C4-2B (cell line): Measurements from ENCODE around the gene NMRK1.

Experiments used
- H3K27ac ChIP-seq: fragments of 450-650 bp; 2 replicates; pipeline ENCODE4 v1.5.1; 2017
- ZFX ChIP-seq: fragments of 450-650 bp; IDR thresholded peaks from 2 replicates; pipeline ENCODE4 v1.6.1; 2017
- TF ChIP-seq, protein P1 (sequence below): fragments of 450-650 bp; conservative IDR thresholded peaks from 2 replicates; pipeline ENCODE4 v1.5.1; 2017; ENCODE audit warnings: mild to moderate bottlenecking

Gene NMRK1

DNA sequence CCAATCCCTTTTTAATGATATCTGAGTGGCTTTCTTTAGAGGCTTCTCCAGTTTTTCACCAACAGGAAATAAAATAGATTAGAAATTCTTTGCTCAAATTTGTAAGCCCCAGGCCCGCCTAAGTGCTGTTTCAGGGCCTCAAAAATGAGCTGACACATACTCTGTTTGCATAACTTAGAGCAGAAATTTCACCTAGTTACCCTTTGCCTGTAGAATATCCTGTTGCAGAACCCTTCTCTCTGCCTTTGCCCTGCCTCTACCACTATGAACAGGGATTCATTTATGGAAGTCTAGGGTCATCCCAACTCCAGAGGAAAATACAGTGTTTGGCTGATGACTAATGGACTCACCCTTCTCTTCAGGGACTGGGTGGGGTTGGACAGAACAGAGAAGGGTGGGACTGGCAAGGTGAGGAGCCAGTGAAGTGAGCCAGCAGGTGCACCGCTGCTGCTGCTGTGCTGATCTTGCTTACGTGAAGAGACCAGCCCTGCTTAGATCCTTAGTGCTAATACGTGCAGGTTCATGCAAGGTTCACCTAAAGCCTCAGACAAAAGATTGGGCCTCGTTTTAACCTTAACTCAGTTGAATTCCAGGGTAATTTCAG is 23.2 kb upstream of the NMRK1 start:
- H3K27ac ChIP-seq, result no peak overlapping the region
- no peak for TF ChIP-seq ZFX
- TF ChIP-seq, protein P1, sequence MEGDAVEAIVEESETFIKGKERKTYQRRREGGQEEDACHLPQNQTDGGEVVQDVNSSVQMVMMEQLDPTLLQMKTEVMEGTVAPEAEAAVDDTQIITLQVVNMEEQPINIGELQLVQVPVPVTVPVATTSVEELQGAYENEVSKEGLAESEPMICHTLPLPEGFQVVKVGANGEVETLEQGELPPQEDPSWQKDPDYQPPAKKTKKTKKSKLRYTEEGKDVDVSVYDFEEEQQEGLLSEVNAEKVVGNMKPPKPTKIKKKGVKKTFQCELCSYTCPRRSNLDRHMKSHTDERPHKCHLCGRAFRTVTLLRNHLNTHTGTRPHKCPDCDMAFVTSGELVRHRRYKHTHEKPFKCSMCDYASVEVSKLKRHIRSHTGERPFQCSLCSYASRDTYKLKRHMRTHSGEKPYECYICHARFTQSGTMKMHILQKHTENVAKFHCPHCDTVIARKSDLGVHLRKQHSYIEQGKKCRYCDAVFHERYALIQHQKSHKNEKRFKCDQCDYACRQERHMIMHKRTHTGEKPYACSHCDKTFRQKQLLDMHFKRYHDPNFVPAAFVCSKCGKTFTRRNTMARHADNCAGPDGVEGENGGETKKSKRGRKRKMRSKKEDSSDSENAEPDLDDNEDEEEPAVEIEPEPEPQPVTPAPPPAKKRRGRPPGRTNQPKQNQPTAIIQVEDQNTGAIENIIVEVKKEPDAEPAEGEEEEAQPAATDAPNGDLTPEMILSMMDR, result no peak

DNA sequence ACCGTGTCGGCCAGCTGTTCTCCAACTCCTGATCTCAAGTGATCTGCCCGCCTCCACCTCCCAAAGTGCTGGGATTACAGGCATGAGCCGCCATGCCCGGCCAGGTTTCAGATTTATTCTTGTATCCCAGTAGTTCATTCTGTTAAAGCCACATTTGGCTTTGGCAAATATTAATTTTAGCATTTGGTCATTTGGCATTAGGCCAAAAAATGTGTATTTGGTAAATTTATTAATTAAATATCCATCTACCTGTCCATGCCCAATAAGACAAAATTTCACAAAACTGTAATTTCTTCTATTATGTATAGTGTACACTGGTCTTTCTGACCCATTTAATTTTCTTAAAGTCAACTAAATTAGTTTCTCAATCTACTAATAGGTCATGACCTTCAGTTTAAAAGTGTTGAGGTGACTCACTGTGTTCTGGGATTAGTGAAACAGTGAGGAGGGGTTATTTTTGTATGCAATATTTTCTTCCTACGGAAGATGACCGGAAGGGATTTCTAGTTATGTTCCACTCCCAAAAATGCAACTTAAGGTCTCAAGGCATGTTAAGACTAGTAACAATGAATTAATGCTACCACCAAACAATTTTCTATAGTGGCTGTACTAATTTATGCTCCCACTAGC is 21.4 kb upstream of the NMRK1 start:
- no peak overlapping the region for H3K27ac ChIP-seq
- TF ChIP-seq ZFX, result no peak
- TF ChIP-seq, protein P1, result no peak

DNA sequence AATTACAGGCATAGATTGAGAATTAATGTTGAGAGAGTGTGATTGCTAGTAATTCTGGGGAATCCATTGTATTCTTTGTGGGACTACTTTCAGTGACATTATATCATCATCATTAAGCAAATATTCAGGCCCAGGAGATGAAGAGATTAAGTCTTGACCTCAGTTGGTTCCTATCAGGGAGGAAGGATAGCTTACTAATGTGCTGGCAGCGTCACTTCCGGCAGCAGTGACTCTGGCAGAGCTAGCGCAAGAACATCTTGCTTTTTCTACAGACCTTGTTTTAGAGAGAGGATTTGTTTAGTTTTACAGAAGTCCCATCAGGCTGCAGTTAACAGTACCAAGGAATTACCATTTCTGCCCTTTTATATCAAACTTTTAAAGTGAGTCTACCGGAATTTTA is 20.6 kb upstream of the NMRK1 start:
- H3K27ac ChIP-seq, result no peak overlapping the region
- TF ChIP-seq, protein P1, result no peak
- TF ChIP-seq ZFX, result no peak

DNA sequence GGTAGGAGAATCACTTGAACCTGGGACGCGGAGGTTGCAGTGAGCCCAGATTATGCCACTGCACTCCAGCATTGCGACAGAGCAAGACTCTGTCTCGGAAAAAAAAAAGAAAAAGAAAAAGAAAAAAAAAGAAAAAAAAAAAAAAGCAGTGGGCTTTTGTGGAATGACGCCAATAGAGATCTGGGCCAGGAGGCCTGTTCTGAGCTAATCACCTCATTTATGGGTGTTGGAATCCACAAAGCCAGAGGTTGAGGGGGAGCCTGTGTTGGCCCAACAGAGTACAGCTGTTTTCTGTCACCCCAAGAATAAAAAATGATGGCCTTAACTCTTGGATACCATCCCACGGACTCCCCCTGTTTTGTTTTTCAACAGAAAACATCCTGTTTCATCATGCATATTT is 18.9 kb upstream of the NMRK1 start:
- no peak for TF ChIP-seq ZFX
- TF ChIP-seq, protein P1, result no peak
- H3K27ac ChIP-seq, result no peak overlapping the region

DNA sequence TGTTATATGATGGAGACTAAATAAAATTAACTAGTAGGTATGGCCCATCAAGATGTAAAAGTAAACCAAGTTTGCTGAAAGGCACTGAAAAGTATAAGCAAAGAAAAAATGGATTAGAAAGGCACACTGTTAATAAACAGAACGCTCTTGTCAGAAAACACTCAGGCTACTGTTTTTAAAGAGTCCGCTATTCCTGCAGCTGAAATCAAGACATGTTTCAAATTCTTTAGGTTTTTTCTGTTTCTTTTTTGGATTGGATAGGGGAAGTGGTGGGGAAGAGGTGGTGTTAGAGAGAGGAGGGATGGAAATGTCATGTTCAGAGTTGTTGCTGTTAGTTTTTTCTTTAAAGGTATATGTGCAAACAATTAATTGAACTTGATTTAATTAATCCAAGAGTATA is 17.9 kb upstream of the NMRK1 start:
- H3K27ac ChIP-seq, result no peak overlapping the region
- TF ChIP-seq ZFX, result no peak
- TF ChIP-seq, protein P1, result no peak

DNA sequence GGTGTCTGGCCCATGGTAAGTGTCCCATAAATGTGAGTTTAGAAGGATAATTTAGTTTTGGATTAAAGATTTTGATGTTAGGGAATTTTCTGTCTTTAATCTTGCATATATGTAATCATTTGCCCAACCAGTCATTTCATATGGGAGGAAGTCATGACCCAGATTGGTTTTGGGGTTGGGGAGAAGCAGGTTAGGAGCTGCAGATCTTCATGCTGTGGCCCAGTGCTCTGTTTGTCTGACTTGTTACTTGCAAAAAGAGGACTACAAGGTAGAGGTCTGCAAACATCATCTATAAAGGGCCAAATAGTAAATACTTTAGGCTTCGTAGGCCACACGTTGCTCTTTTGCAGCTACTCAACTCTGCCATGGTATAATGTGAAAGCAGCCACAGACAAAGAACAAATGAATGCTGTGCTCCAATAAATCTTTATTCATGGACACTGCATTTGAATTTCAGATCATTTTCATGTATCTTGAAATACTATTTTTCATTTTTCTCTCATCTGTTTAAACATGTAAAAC is 17.1 kb upstream of the NMRK1 start:
- no peak overlapping the region for H3K27ac ChIP-seq
- no peak for TF ChIP-seq ZFX
- TF ChIP-seq, protein P1, result no peak

DNA sequence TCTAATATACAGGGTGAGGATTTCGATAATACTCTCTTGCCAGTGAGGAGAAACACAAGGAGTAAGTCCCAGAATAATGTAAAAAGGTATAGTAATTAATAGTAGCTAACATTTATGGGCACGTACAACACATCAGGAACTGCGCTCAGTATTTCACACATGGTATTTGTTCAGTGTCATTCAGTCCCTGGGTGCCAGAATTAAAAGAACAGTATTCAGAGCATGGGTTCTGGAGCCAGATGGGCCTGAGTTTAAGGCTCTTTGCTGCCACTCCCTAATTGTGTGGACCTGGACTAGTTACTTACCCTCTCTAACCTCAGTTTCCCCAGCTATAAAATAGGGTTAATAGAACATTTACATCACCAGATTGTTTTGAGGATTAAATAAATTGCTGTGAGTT is 16.7 kb upstream of the NMRK1 start:
- no peak overlapping the region for H3K27ac ChIP-seq
- TF ChIP-seq, protein P1, result no peak
